GM13976 (cell line): ENCODE results near the gene INCENP.

Experiments
- DNase-seq: peaks from one replicate; pipeline ENCODE4 v3.0.0; 2012; ENCODE audit warnings: low spot score
- CTCF ChIP-seq: IDR thresholded peaks from 2 replicates; pipeline ENCODE4 v1.5.1; 2012; ENCODE audit warnings: borderline replicate concordance, mild to moderate bottlenecking; ENCODE audit not compliant: insufficient read depth; ENCODE audit errors: extremely low read depth, missing control alignments, control extremely low read depth
- in situ Hi-C: fragments of 300-500 bp; cut with MboI; formaldehyde crosslinking; loops from one replicate; pipeline ENCODE4 v1.12.0; 2022; ENCODE audit warnings: low sequenced_read_pairs, mixed read lengths, inconsistent platforms; ENCODE audit not compliant: unreplicated experiment

Gene INCENP

GRCh38 chr11:62132689-62133293 lies 9.0 kb downstream of the INCENP start:
- TF ChIP-seq CTCF: no peak
- in situ Hi-C loops: no loop called here
- no peak for DNase-seq

GRCh38 chr11:62133328-62134065 lies 9.7 kb downstream of the INCENP start:
- TF ChIP-seq CTCF: no peak
- DNase-seq: no peak
- in situ Hi-C loops: no loop called here

DNA sequence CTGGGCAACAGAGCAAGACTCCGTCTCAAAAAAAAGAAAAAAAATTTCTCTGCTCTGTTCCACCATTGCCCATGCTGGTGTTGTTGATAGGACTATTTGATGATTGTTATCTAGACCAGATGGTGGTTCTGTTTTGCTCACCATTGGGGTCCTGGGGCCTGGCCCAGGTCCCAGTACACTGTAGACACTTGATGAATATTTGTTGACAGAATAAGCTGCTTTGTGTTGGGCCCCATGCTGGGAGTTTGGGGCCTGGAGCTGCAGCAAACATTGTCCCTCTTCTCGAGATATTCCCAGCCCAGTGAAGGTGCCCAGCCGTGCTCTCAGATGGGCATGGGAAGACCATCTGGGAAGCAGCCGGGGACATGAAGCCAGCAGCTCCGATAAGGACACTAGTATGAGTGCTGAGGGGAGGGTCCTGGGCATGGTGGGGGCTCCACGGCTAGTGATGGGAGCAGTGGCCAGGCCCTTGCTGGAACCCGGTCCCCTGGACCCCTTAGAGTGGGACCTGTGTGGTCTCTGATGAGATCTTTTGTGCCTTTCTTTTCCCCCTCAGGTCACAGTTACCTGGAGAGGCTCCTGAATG lies 13.6 kb downstream of the INCENP start:
- DNase-seq: no peak
- in situ Hi-C loops: no loop called here
- TF ChIP-seq CTCF: no peak

GRCh38 chr11:62137881-62138629 lies 14.2 kb downstream of the INCENP start:
- no peak for TF ChIP-seq CTCF
- DNase-seq: no peak
- in situ Hi-C loops: no loop called here

GRCh38 chr11:62138630-62139425 lies 15.0 kb downstream of the INCENP start:
- in situ Hi-C loops: no loop called here
- no peak for DNase-seq
- no peak for TF ChIP-seq CTCF
